CD4-positive, alpha-beta T cell treated with Interleukin-15 for 4 hours (primary cell): ENCODE data around the gene CPED1.
"Not testable (repeated sequence)": the region's sequence is repeated elsewhere in the genome, so short reads cannot be mapped to it uniquely, and the experiment has no call there.

ENCODE experiments used
- DNase-seq: peaks from one replicate; pipeline ENCODE4 v3.0.0-alpha.2; 2020; ENCODE audit warnings: low spot score

Gene CPED1

GRCh38 chr7:121187222-121187621, 198.7 kb downstream of the CPED1 start:
- DNase-seq = no peak

- no peak for DNase-seq
These were observed 199.2 kb downstream of the CPED1 start for GRCh38 chr7:121187676-121188075.

GRCh38 chr7:121192834-121193233, 204.3 kb downstream of the CPED1 start:
- no peak for DNase-seq

- DNase-seq = no peak
These were observed 206.5 kb downstream of the CPED1 start for GRCh38 chr7:121195010-121195409.

GRCh38 chr7:121195874-121196273, 207.4 kb downstream of the CPED1 start:
- no peak for DNase-seq

- no peak for DNase-seq
These were observed 207.8 kb downstream of the CPED1 start for GRCh38 chr7:121196286-121196685.

GRCh38 chr7:121197455-121197854, 208.9 kb downstream of the CPED1 start:
- no peak for DNase-seq

- DNase-seq = no peak
These were observed 210.0 kb downstream of the CPED1 start for GRCh38 chr7:121198502-121198901.

GRCh38 chr7:121202125-121202524, 213.6 kb downstream of the CPED1 start:
- DNase-seq = no peak

GRCh38 chr7:121202834-121203233, 214.3 kb downstream of the CPED1 start:
- DNase-seq = no peak

- DNase-seq = no peak
These were observed 216.0 kb downstream of the CPED1 start for GRCh38 chr7:121204537-121204936.

GRCh38 chr7:121205777-121206176, 217.3 kb downstream of the CPED1 start:
- DNase-seq = no peak

- no peak for DNase-seq
These were observed 222.7 kb downstream of the CPED1 start for GRCh38 chr7:121211253-121211652.

GRCh38 chr7:121212036-121212435, 223.5 kb downstream of the CPED1 start:
- DNase-seq = no peak

GRCh38 chr7:121214657-121215056, 226.1 kb downstream of the CPED1 start:
- no peak for DNase-seq

- no peak for DNase-seq
These were observed 230.5 kb downstream of the CPED1 start for GRCh38 chr7:121219026-121219425.

- DNase-seq = not testable (repeated sequence)
These were observed 232.6 kb downstream of the CPED1 start for GRCh38 chr7:121221108-121221507.

- DNase-seq = no peak
These were observed 240.3 kb downstream of the CPED1 start for GRCh38 chr7:121228779-121229178.

- no peak for DNase-seq
These were observed 246.7 kb downstream of the CPED1 start for GRCh38 chr7:121235201-121235600.

GRCh38 chr7:121237601-121238000, 249.1 kb downstream of the CPED1 start:
- DNase-seq = no peak

- no peak for DNase-seq
These were observed 255.8 kb downstream of the CPED1 start for GRCh38 chr7:121244120-121244870.

- not testable (repeated sequence) for DNase-seq
These were observed 262.9 kb downstream of the CPED1 start for GRCh38 chr7:121251367-121251766.

GRCh38 chr7:121252523-121253235, 264.2 kb downstream of the CPED1 start:
- DNase-seq = not testable (repeated sequence)

- no peak for DNase-seq
These were observed 271.3 kb downstream of the CPED1 start for GRCh38 chr7:121259826-121260225.
